ENCODE measurements around the gene GHR. TPM values are rescaled to one million over a fixed set of nuclear protein-coding genes. Genes with fewer than 3 reads are reported as not detected.

Gene GHR
- total RNA-seq, 1 donor from 2014 or later: 16.7 TPM

DNA sequence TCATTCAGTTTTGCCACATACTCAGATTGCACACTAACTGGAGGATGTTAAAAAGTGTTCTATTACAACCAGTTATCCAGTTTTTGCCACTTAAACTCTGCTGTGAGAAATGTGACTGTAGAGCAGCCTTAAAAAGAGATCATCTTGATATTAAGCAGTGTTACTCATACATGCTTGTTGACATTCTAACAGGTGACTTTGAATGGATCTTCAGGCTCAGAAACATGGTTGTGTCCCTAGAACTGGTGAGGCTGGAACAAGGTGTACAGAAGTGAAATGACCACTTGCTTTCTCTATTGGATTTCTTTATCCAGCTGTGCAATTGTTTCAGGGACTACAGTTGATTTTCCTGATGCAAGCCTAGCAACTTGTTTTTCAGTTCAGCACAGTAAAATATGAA is 167.3 kb downstream of the GHR start:
- peak overlapping the region in 1 of 3 donors; percentile 25 for H3K4me3 ChIP-seq (ENCODE audit: low read length in 3 of 3)
- no peaks in the 10 kb centered on the region for H3K36me3 ChIP-seq (ENCODE audit: control insufficient read depth in 3 of 3, insufficient read depth in 3 of 3, low read length in 3 of 3)

DNA sequence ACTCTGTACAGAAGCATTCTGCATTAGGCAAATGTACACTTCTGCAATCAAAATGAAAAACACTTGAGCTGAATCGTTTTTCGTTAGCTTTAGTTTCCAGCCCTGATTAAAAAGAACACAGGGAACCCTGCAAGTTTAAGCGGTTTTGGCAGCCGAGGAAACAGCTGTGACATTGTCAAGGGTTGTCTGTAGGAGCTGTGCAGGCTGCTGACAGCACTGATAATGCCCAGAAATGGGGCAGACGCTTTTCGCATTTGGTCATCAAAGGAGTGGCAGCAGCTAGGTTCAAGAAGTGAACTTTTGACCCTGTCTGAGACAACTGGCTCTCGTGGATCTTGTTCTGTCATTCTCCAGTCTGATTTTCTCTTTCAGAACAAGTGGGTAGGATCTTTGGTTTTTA is 167.8 kb downstream of the GHR start:
- Histone ChIP-seq H3K9ac (ENCODE audit: low read depth in 1 of 3, low read length in 3 of 3) (peak overlapping the region in 2 of 3 donors; percentile 20 to 68), H3K4me3 (ENCODE audit: low read length in 3 of 3) (peak overlapping the region in 1 of 3 donors; percentile 12), H3K27ac (ENCODE audit: low read depth, low read length) (peak overlapping the region; percentile 73), H3K36me3 (ENCODE audit: control insufficient read depth in 3 of 3, insufficient read depth in 3 of 3, low read length in 3 of 3) (no peaks in the 10 kb centered on the region), H3K27me3 (ENCODE audit: control insufficient read depth in 3 of 3, insufficient read depth in 3 of 3, low read length in 3 of 3) (no peaks in the 10 kb centered on the region), H3K9me3 (ENCODE audit: control insufficient read depth in 3 of 3, low read length in 3 of 3) (no peaks in the 10 kb centered on the region), H3K4me1 (ENCODE audit: control insufficient read depth in 3 of 3, insufficient read depth in 3 of 3, low read length in 3 of 3) (peaks cover 29 to 48% (median 41%) of the 10 kb centered on the region in 3 donors)

More for the DNA sequence above, 167.3 kb downstream of the GHR start:
- Histone ChIP-seq H3K27ac (ENCODE audit: low read depth, low read length) (peak overlapping the region; percentile 73), H3K27me3 (ENCODE audit: control insufficient read depth in 3 of 3, insufficient read depth in 3 of 3, low read length in 3 of 3) (no peaks in the 10 kb centered on the region), H3K9me3 (ENCODE audit: control insufficient read depth in 3 of 3, low read length in 3 of 3) (no peaks in the 10 kb centered on the region), H3K4me1 (ENCODE audit: control insufficient read depth in 3 of 3, insufficient read depth in 3 of 3, low read length in 3 of 3) (peaks cover 29 to 47% (median 43%) of the 10 kb centered on the region in 3 donors), H3K9ac (ENCODE audit: low read depth in 1 of 3, low read length in 3 of 3) (peak overlapping the region in 2 of 3 donors; percentile 20 to 68)

- no peak overlapping the region for H3K4me3 ChIP-seq (ENCODE audit: low read length in 3 of 3)
- peaks cover 30 to 44% (median 44%) of the 10 kb centered on the region in 3 donors for H3K4me1 ChIP-seq (ENCODE audit: control insufficient read depth in 3 of 3, insufficient read depth in 3 of 3, low read length in 3 of 3)
- H3K27ac ChIP-seq (ENCODE audit: low read depth, low read length): no peak overlapping the region
- H3K9me3 ChIP-seq (ENCODE audit: control insufficient read depth in 3 of 3, low read length in 3 of 3): no peaks in the 10 kb centered on the region
- no peak overlapping the region for H3K9ac ChIP-seq (ENCODE audit: low read depth in 1 of 3, low read length in 3 of 3)
- no peaks in the 10 kb centered on the region for H3K36me3 ChIP-seq (ENCODE audit: control insufficient read depth in 3 of 3, insufficient read depth in 3 of 3, low read length in 3 of 3)
- H3K27me3 ChIP-seq (ENCODE audit: control insufficient read depth in 3 of 3, insufficient read depth in 3 of 3, low read length in 3 of 3): no peaks in the 10 kb centered on the region
These were observed 169.3 kb downstream of the GHR start for GRCh38 chr5:42592401-42593140.

- peaks cover 33 to 50% (median 43%) of the 10 kb centered on the region in 3 donors for H3K4me1 ChIP-seq (ENCODE audit: control insufficient read depth in 3 of 3, insufficient read depth in 3 of 3, low read length in 3 of 3)
- no peaks in the 10 kb centered on the region for H3K9me3 ChIP-seq (ENCODE audit: control insufficient read depth in 3 of 3, low read length in 3 of 3)
- no peaks in the 10 kb centered on the region for H3K36me3 ChIP-seq (ENCODE audit: control insufficient read depth in 3 of 3, insufficient read depth in 3 of 3, low read length in 3 of 3)
- H3K27me3 ChIP-seq (ENCODE audit: control insufficient read depth in 3 of 3, insufficient read depth in 3 of 3, low read length in 3 of 3): no peaks in the 10 kb centered on the region
- H3K4me3 ChIP-seq (ENCODE audit: low read length in 3 of 3): no peak overlapping the region
- H3K9ac ChIP-seq (ENCODE audit: low read depth in 1 of 3, low read length in 3 of 3): no peak overlapping the region
- H3K27ac ChIP-seq (ENCODE audit: low read depth, low read length): no peak overlapping the region
These were observed 170.4 kb downstream of the GHR start for GRCh38 chr5:42593591-42593990.

- no peak overlapping the region for H3K4me3 ChIP-seq (ENCODE audit: low read length in 3 of 3)
- H3K27ac ChIP-seq (ENCODE audit: low read depth, low read length): peak overlapping the region; percentile 16
- peak overlapping the region in 1 of 3 donors; percentile 45 for H3K9ac ChIP-seq (ENCODE audit: low read depth in 1 of 3, low read length in 3 of 3)
- H3K27me3 ChIP-seq (ENCODE audit: control insufficient read depth in 3 of 3, insufficient read depth in 3 of 3, low read length in 3 of 3): no peaks in the 10 kb centered on the region
- no peaks in the 10 kb centered on the region for H3K36me3 ChIP-seq (ENCODE audit: control insufficient read depth in 3 of 3, insufficient read depth in 3 of 3, low read length in 3 of 3)
- no peaks in the 10 kb centered on the region for H3K9me3 ChIP-seq (ENCODE audit: control insufficient read depth in 3 of 3, low read length in 3 of 3)
- H3K4me1 ChIP-seq (ENCODE audit: control insufficient read depth in 3 of 3, insufficient read depth in 3 of 3, low read length in 3 of 3): peaks cover 24 to 44% (median 36%) of the 10 kb centered on the region in 3 donors
These were observed 172.4 kb downstream of the GHR start for GRCh38 chr5:42595597-42595996.

DNA sequence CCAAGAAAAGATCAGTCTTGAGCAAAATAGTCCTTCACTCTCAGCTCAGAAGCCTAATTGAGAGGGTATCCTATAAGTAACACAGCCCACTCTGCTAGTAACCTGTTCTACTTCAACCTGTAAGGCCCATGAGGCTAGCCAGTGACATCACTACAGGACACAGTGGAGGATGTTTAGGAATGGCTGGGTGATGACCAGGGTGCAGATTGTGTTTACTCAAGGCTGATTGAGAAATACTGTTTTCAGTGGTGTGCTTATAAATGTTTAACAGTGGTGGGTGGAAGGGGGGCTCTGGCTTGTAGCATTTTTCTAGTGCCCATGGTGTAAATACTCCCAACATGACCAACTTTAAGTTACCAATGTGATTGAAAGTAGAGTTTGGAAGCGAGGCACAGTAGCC is 173.6 kb downstream of the GHR start:
- no peaks in the 10 kb centered on the region for H3K27me3 ChIP-seq (ENCODE audit: control insufficient read depth in 3 of 3, insufficient read depth in 3 of 3, low read length in 3 of 3)
- no peak overlapping the region for H3K9ac ChIP-seq (ENCODE audit: low read depth in 1 of 3, low read length in 3 of 3)
- H3K36me3 ChIP-seq (ENCODE audit: control insufficient read depth in 3 of 3, insufficient read depth in 3 of 3, low read length in 3 of 3): no peaks in the 10 kb centered on the region
- peaks cover 14 to 34% (median 24%) of the 10 kb centered on the region in 3 donors for H3K4me1 ChIP-seq (ENCODE audit: control insufficient read depth in 3 of 3, insufficient read depth in 3 of 3, low read length in 3 of 3)
- no peak overlapping the region for H3K27ac ChIP-seq (ENCODE audit: low read depth, low read length)
- no peaks in the 10 kb centered on the region for H3K9me3 ChIP-seq (ENCODE audit: control insufficient read depth in 3 of 3, low read length in 3 of 3)
- no peak overlapping the region for H3K4me3 ChIP-seq (ENCODE audit: low read length in 3 of 3)

- Histone ChIP-seq H3K27ac (ENCODE audit: low read depth, low read length) (no peak overlapping the region), H3K27me3 (ENCODE audit: control insufficient read depth in 3 of 3, insufficient read depth in 3 of 3, low read length in 3 of 3) (no peaks in the 10 kb centered on the region), H3K4me3 (ENCODE audit: low read length in 3 of 3) (no peak overlapping the region), H3K4me1 (ENCODE audit: control insufficient read depth in 3 of 3, insufficient read depth in 3 of 3, low read length in 3 of 3) (peaks cover 14 to 34% (median 22%) of the 10 kb centered on the region in 3 donors), H3K9me3 (ENCODE audit: control insufficient read depth in 3 of 3, low read length in 3 of 3) (no peaks in the 10 kb centered on the region), H3K36me3 (ENCODE audit: control insufficient read depth in 3 of 3, insufficient read depth in 3 of 3, low read length in 3 of 3) (no peaks in the 10 kb centered on the region), H3K9ac (ENCODE audit: low read depth in 1 of 3, low read length in 3 of 3) (no peak overlapping the region)
These were observed 174.2 kb downstream of the GHR start for GRCh38 chr5:42597318-42597937.

GRCh38 chr5:42598311-42598710 is 175.1 kb downstream of the GHR start:
- no peak overlapping the region for H3K4me3 ChIP-seq (ENCODE audit: low read length in 3 of 3)
- no peaks in the 10 kb centered on the region for H3K36me3 ChIP-seq (ENCODE audit: control insufficient read depth in 3 of 3, insufficient read depth in 3 of 3, low read length in 3 of 3)
- no peak overlapping the region for H3K27ac ChIP-seq (ENCODE audit: low read depth, low read length)
- no peaks in the 10 kb centered on the region for H3K9me3 ChIP-seq (ENCODE audit: control insufficient read depth in 3 of 3, low read length in 3 of 3)
- H3K9ac ChIP-seq (ENCODE audit: low read depth in 1 of 3, low read length in 3 of 3): no peak overlapping the region
- no peaks in the 10 kb centered on the region for H3K27me3 ChIP-seq (ENCODE audit: control insufficient read depth in 3 of 3, insufficient read depth in 3 of 3, low read length in 3 of 3)
- H3K4me1 ChIP-seq (ENCODE audit: control insufficient read depth in 3 of 3, insufficient read depth in 3 of 3, low read length in 3 of 3): peaks cover 14 to 34% (median 22%) of the 10 kb centered on the region in 3 donors

- Histone ChIP-seq H3K27ac (ENCODE audit: low read depth, low read length) (no peak overlapping the region), H3K4me1 (ENCODE audit: control insufficient read depth in 3 of 3, insufficient read depth in 3 of 3, low read length in 3 of 3) (peaks cover 20 to 40% (median 29%) of the 10 kb centered on the region in 3 donors), H3K27me3 (ENCODE audit: control insufficient read depth in 3 of 3, insufficient read depth in 3 of 3, low read length in 3 of 3) (no peaks in the 10 kb centered on the region), H3K9ac (ENCODE audit: low read depth in 1 of 3, low read length in 3 of 3) (no peak overlapping the region), H3K9me3 (ENCODE audit: control insufficient read depth in 3 of 3, low read length in 3 of 3) (no peaks in the 10 kb centered on the region), H3K36me3 (ENCODE audit: control insufficient read depth in 3 of 3, insufficient read depth in 3 of 3, low read length in 3 of 3) (no peaks in the 10 kb centered on the region), H3K4me3 (ENCODE audit: low read length in 3 of 3) (no peak overlapping the region)
These were observed 175.9 kb downstream of the GHR start for GRCh38 chr5:42599106-42599505.

DNA sequence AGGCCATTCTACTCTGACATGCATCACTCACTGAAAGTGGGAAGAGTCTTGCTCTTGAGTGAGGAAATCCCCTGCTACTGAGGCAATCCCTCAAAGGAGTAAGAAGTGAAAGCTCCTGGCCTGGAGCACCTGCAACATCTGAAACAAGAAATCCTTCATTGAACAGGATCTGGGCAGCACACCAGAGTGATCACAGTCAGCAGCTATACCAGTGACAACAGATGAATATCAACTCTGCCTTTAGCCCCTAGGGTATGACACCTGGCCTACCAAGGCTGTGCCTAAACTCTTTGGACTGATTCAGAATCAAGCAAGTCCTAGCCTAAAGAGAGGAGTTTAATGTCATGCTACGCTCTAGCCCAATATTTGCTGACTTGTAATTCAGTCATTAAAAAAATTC is 177.2 kb downstream of the GHR start:
- Histone ChIP-seq H3K27me3 (ENCODE audit: control insufficient read depth in 3 of 3, insufficient read depth in 3 of 3, low read length in 3 of 3) (no peaks in the 10 kb centered on the region), H3K9ac (ENCODE audit: low read depth in 1 of 3, low read length in 3 of 3) (no peak overlapping the region), H3K36me3 (ENCODE audit: control insufficient read depth in 3 of 3, insufficient read depth in 3 of 3, low read length in 3 of 3) (no peaks in the 10 kb centered on the region), H3K27ac (ENCODE audit: low read depth, low read length) (no peak overlapping the region), H3K9me3 (ENCODE audit: control insufficient read depth in 3 of 3, low read length in 3 of 3) (no peaks in the 10 kb centered on the region), H3K4me3 (ENCODE audit: low read length in 3 of 3) (no peak overlapping the region), H3K4me1 (ENCODE audit: control insufficient read depth in 3 of 3, insufficient read depth in 3 of 3, low read length in 3 of 3) (peaks cover 24 to 49% (median 36%) of the 10 kb centered on the region in 3 donors)

All from skeletal muscle tissue (tissue), 4 donors.